CD8-positive, alpha-beta memory T cell (primary cell): ENCODE results near the gene SSBP3. TPM values are rescaled to one million over a fixed set of nuclear protein-coding genes. Genes with fewer than 3 reads are reported as not detected.

Source experiments
- CTCF ChIA-PET: fragments of 350-600 bp; sonication (Branson Sonifier 250); formaldehyde crosslinking; loops from one replicate; lab custom pipeline; 2021; ENCODE audit warnings: antibody characterized with exemption; lab: Charles Lee
- POLR2A ChIA-PET: fragments of 350-600 bp; sonication (Branson Sonifier 250); formaldehyde crosslinking; loops from one replicate; lab custom pipeline; 2021; ENCODE audit warnings: antibody characterized with exemption; lab: Charles Lee
- DNase-seq, 5 donors: peaks; one replicate each; pipeline versions ENCODE4 v3.0.0 to v3.0.0-alpha.2; 2020 to 2022; ENCODE audit warnings: mixed read lengths in 1 of 5
- H3K27ac ChIP-seq: one replicate; pipeline ENCODE4 v1.7.0; 2013; ENCODE audit warnings: low read depth, mild to moderate bottlenecking, low read length, moderate library complexity
- H3K27me3 ChIP-seq: 2 replicates; pipeline ENCODE4 v1.7.0; 2013; ENCODE audit warnings: low read length, mild to moderate bottlenecking; ENCODE audit not compliant: insufficient read depth, poor library complexity, severe bottlenecking
- H3K36me3 ChIP-seq: 2 replicates; pipeline ENCODE4 v1.7.0; 2013; ENCODE audit warnings: mild to moderate bottlenecking, low read length, moderate library complexity; ENCODE audit not compliant: insufficient read depth
- H3K4me1 ChIP-seq: 2 replicates; pipeline ENCODE4 v1.7.0; 2013; ENCODE audit warnings: mild to moderate bottlenecking, low read length, moderate library complexity; ENCODE audit not compliant: insufficient read depth
- H3K4me3 ChIP-seq: 2 replicates; pipeline ENCODE4 v1.7.0; 2013; ENCODE audit warnings: mild to moderate bottlenecking, low read length
- H3K9me3 ChIP-seq: 2 replicates; pipeline ENCODE4 v1.7.0; 2013; ENCODE audit warnings: mild to moderate bottlenecking, low read length
- H3K27ac Mint-ChIP-seq, 8 donors: one replicate each; pipeline ENCODE4 v1.8.0; 2020 to 2021; ENCODE audit warnings: mixed read lengths in 8 of 8, mild to moderate bottlenecking in 6 of 8, inconsistent platforms in 3 of 8, moderate library complexity in 3 of 8
- H3K27me3 Mint-ChIP-seq, 2 donors: one replicate each; pipeline ENCODE4 v1.8.0; 2020 to 2021; ENCODE audit warnings: mixed read lengths in 2 of 2, mild to moderate bottlenecking in 1 of 2, moderate library complexity in 1 of 2
- H3K36me3 Mint-ChIP-seq, 3 donors: one replicate each; pipeline ENCODE4 v1.8.0; 2020 to 2021; ENCODE audit warnings: mixed read lengths in 3 of 3, inconsistent platforms in 1 of 3, mild to moderate bottlenecking in 1 of 3
- H3K4me1 Mint-ChIP-seq, 3 donors: one replicate each; pipeline ENCODE4 v1.8.0; 2020 to 2021; ENCODE audit warnings: mixed read lengths in 3 of 3, inconsistent platforms in 1 of 3, mild to moderate bottlenecking in 1 of 3
- H3K4me3 Mint-ChIP-seq, 7 donors: one replicate each; pipeline ENCODE4 v1.8.0; 2020 to 2021; ENCODE audit warnings: mixed read lengths in 7 of 7, mild to moderate bottlenecking in 6 of 7, moderate library complexity in 4 of 7, inconsistent platforms in 2 of 7
- H3K9me3 Mint-ChIP-seq, 5 donors: one replicate each; pipeline ENCODE4 v1.8.0; 2020 to 2022; ENCODE audit warnings: mixed read lengths in 5 of 5, mild to moderate bottlenecking in 3 of 5, moderate library complexity in 2 of 5, inconsistent platforms in 1 of 5
- polyA plus RNA-seq: library from polyadenylated mRNA; unstranded; fragments of 300-500 nt; fragmentation: Illumina TruSeq; gene quantifications from one replicate; pipeline ENCODE4 v1.2.3, GENCODE V29; 2021
- total RNA-seq, 2 experiments: library from RNA; stranded (reverse); gene quantifications; one replicate each; pipeline ENCODE4 v1.2.3, GENCODE V29; 2021

SSBP3 gene
- total and polyA plus RNA-seq, 3 experiments from 2014 or later, result 17.6 to 52.7 (median 41.6) TPM

GRCh38 chr1:54262244-54262643 is 143.9 kb downstream of the SSBP3 start:
- DNase-seq, result no peak
- Histone ChIP-seq H3K36me3 (no peaks in the 10 kb centered on the region), H3K27me3 (no peaks in the 10 kb centered on the region), H3K27ac (no peak overlapping the region), H3K9me3 (no peaks in the 10 kb centered on the region), H3K4me1 (no peaks in the 10 kb centered on the region), H3K4me3 (no peak overlapping the region)
- CTCF ChIA-PET, result interaction anchor here (0.7 kb wide), 1 partner anchor 227 kb away, joined by 3 read pairs; no protein-coding TSS in a partner anchor
- H3K9me3 Mint-ChIP-seq, result no peaks in the 10 kb centered on the region
- peak overlapping the region in 1 of 8 donors; percentile 58 for H3K27ac Mint-ChIP-seq
- H3K27me3 Mint-ChIP-seq, result peaks cover 0 to under 1% of the 10 kb centered on the region in 2 donors
- POLR2A ChIA-PET, result no interaction called here
- H3K36me3 Mint-ChIP-seq, result peaks cover 0 to 29% (median 0%) of the 10 kb centered on the region in 3 donors
- H3K4me1 Mint-ChIP-seq, result peaks cover 17 to 25% (median 17%) of the 10 kb centered on the region in 3 donors
- no peak overlapping the region for H3K4me3 Mint-ChIP-seq

- Histone ChIP-seq H3K27me3 (no peaks in the 10 kb centered on the region), H3K4me3 (no peak overlapping the region), H3K4me1 (no peaks in the 10 kb centered on the region), H3K36me3 (no peaks in the 10 kb centered on the region), H3K9me3 (no peaks in the 10 kb centered on the region), H3K27ac (no peak overlapping the region)
- no peak overlapping the region for H3K4me3 Mint-ChIP-seq
- H3K27me3 Mint-ChIP-seq, result peaks cover 0 to 1% of the 10 kb centered on the region in 2 donors
- peaks cover 11 to 28% (median 14%) of the 10 kb centered on the region in 3 donors for H3K4me1 Mint-ChIP-seq
- ChIA-PET CTCF (interaction anchor here (0.6 to 0.7 kb wide), 2 partner anchors 81 to 229 kb away, joined by 3 read pairs; no protein-coding TSS in a partner anchor), POLR2A (no interaction called here)
- H3K36me3 Mint-ChIP-seq, result peaks cover 0 to 34% (median 3%) of the 10 kb centered on the region in 3 donors
- H3K27ac Mint-ChIP-seq, result no peak overlapping the region
- H3K9me3 Mint-ChIP-seq, result no peaks in the 10 kb centered on the region
- no peak for DNase-seq
Observed at GRCh38 chr1:54260810-54261209, 145.4 kb downstream of the SSBP3 start.

- H3K36me3 Mint-ChIP-seq, result peaks cover 0 to 34% (median 3%) of the 10 kb centered on the region in 3 donors
- H3K27ac Mint-ChIP-seq, result peak overlapping the region in 1 of 8 donors; percentile 36
- H3K4me3 Mint-ChIP-seq, result no peak overlapping the region
- ChIA-PET POLR2A (no interaction called here), CTCF (no interaction called here)
- H3K4me3 ChIP-seq, result no peak overlapping the region
- DNase-seq, result no peak
- H3K36me3 ChIP-seq, result no peaks in the 10 kb centered on the region
- no peak overlapping the region for H3K27ac ChIP-seq
- H3K27me3 Mint-ChIP-seq, result peaks cover 0 to 1% of the 10 kb centered on the region in 2 donors
- no peaks in the 10 kb centered on the region for H3K9me3 ChIP-seq
- no peaks in the 10 kb centered on the region for H3K27me3 ChIP-seq
- peaks cover 6 to 21% (median 9%) of the 10 kb centered on the region in 3 donors for H3K4me1 Mint-ChIP-seq
- H3K4me1 ChIP-seq, result no peaks in the 10 kb centered on the region
- H3K9me3 Mint-ChIP-seq, result no peaks in the 10 kb centered on the region
Observed at GRCh38 chr1:54259546-54260140, 146.6 kb downstream of the SSBP3 start.

- H3K4me1 ChIP-seq, result no peaks in the 10 kb centered on the region
- Mint-ChIP-seq H3K27ac (no peak overlapping the region), H3K36me3 (peaks cover 0 to 40% (median 3%) of the 10 kb centered on the region in 3 donors), H3K9me3 (no peaks in the 10 kb centered on the region), H3K4me3 (no peak overlapping the region), H3K4me1 (peaks cover 3 to 17% (median 17%) of the 10 kb centered on the region in 3 donors), H3K27me3 (peaks cover 0 to 1% of the 10 kb centered on the region in 2 donors)
- ChIA-PET POLR2A (no interaction called here), CTCF (no interaction called here)
- no peaks in the 10 kb centered on the region for H3K27me3 ChIP-seq
- H3K4me3 ChIP-seq, result no peak overlapping the region
- no peak for DNase-seq
- H3K27ac ChIP-seq, result no peak overlapping the region
- no peaks in the 10 kb centered on the region for H3K9me3 ChIP-seq
- H3K36me3 ChIP-seq, result no peaks in the 10 kb centered on the region
Observed at GRCh38 chr1:54257876-54258275, 148.3 kb downstream of the SSBP3 start.

- H3K4me3 ChIP-seq, result no peak overlapping the region
- no peaks in the 10 kb centered on the region for H3K36me3 ChIP-seq
- Mint-ChIP-seq H3K4me1 (peaks cover 3 to 22% (median 20%) of the 10 kb centered on the region in 3 donors), H3K36me3 (peaks cover 0 to 44% (median 3%) of the 10 kb centered on the region in 3 donors), H3K27ac (peak overlapping the region in 1 of 8 donors; percentile 94), H3K27me3 (peaks cover 0 to 1% of the 10 kb centered on the region in 2 donors), H3K4me3 (no peak overlapping the region), H3K9me3 (no peaks in the 10 kb centered on the region)
- no peaks in the 10 kb centered on the region for H3K27me3 ChIP-seq
- H3K27ac ChIP-seq, result no peak overlapping the region
- CTCF ChIA-PET, result no interaction called here
- H3K4me1 ChIP-seq, result no peaks in the 10 kb centered on the region
- no peak for DNase-seq
- POLR2A ChIA-PET, result no interaction called here
- H3K9me3 ChIP-seq, result no peaks in the 10 kb centered on the region
Observed at GRCh38 chr1:54257346-54257620, 148.9 kb downstream of the SSBP3 start.

GRCh38 chr1:54256522-54257345 is 149.5 kb downstream of the SSBP3 start:
- H3K4me3 ChIP-seq, result no peak overlapping the region
- H3K4me3 Mint-ChIP-seq, result no peak overlapping the region
- H3K27me3 ChIP-seq, result no peaks in the 10 kb centered on the region
- H3K4me1 ChIP-seq, result no peaks in the 10 kb centered on the region
- ChIA-PET POLR2A (no interaction called here), CTCF (no interaction called here)
- DNase-seq, result no peak
- H3K4me1 Mint-ChIP-seq, result peaks cover 3 to 22% (median 20%) of the 10 kb centered on the region in 3 donors
- no peaks in the 10 kb centered on the region for H3K9me3 Mint-ChIP-seq
- H3K9me3 ChIP-seq, result no peaks in the 10 kb centered on the region
- peaks cover 0 to 47% (median 3%) of the 10 kb centered on the region in 3 donors for H3K36me3 Mint-ChIP-seq
- no peak overlapping the region for H3K27ac ChIP-seq
- H3K27ac Mint-ChIP-seq, result peak overlapping the region in 1 of 8 donors; percentile 56
- peaks cover 0 to 1% of the 10 kb centered on the region in 2 donors for H3K27me3 Mint-ChIP-seq
- H3K36me3 ChIP-seq, result no peaks in the 10 kb centered on the region

GRCh38 chr1:54255026-54255702 is 151.0 kb downstream of the SSBP3 start:
- Histone ChIP-seq H3K4me1 (no peaks in the 10 kb centered on the region), H3K27me3 (no peaks in the 10 kb centered on the region), H3K27ac (no peak overlapping the region), H3K4me3 (no peak overlapping the region), H3K9me3 (no peaks in the 10 kb centered on the region), H3K36me3 (no peaks in the 10 kb centered on the region)
- Mint-ChIP-seq H3K36me3 (peaks cover 0 to 54% (median 3%) of the 10 kb centered on the region in 3 donors), H3K27me3 (peaks cover 0 to 1% of the 10 kb centered on the region in 2 donors), H3K27ac (peak overlapping the region in 2 of 8 donors; percentile 57 to 69), H3K4me1 (peaks cover 0 to 22% (median 16%) of the 10 kb centered on the region in 3 donors), H3K9me3 (no peaks in the 10 kb centered on the region), H3K4me3 (no peak overlapping the region)
- ChIA-PET POLR2A (no interaction called here), CTCF (interaction anchor here (1.2 kb wide), 1 partner anchor 14 kb away, joined by 5 read pairs; no protein-coding TSS in a partner anchor)
- DNase-seq, result no peak
